NOMO-1 (cell line): Measurements from ENCODE around the gene CELF4.
A peak's percentile ranks its signal among the peaks of the same experiment; 100 is the strongest.
"Not testable (repeated sequence)": the region's sequence is repeated elsewhere in the genome, so short reads cannot be mapped to it uniquely, and the experiment has no call there.

Experiments
- DNase-seq, 2 experiments: peaks; one replicate each; lab custom pipeline; 2025; ENCODE audit not compliant: unreplicated experiment in 2 of 2; lab: John Stamatoyannopoulos, UW

The CELF4 gene

DNA sequence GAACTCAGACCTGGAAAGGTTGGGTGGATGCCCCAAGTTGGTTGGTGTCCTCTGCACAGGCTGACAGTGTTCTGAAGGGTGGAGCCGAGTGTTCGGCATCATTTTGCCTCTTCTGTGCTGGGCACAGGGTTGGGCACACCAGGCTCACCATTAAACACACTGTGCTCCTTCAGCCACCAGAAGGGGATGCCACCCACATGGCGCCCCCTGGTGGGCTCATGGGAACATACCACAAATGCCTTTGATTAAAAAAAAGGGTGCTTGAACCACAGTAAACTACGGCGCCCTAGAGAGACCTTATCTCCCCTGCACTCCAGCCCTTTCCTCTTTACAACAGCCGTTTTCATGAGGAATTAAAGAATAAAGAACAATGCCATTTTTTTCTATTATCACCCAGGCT lies 89.4 kb downstream of the CELF4 start:
- DNase-seq: peak in 1 of 2 experiments; percentile 2

DNA sequence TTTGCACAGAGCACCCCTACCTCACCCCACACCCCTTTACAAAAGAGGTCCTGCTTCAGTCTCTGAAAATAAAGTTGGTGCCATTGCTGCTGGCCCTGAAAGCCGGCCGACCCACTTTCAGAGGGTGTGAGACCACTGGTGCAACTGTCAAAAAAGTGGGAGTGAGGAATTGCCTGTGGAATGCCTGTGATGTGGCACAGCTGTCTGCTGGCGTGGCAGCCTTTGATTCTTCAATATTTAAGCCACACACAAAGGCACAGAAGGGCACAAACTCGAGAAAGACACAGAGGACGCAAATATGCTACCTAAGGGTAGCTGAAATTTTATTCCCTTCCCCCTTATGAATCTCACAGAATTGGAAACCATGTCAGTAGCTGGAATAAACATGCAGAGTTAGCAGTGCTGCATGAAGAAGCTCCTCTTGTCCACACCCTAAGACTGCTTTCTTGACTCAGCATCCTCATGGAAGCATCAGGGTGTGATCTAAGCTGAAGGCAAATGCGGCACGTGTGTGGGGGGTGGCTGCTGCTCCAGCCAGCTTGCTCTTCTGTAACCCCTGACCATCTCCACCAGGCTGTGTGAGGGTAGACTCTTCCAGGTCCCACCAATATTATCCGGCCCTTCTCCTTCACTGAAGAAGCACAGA lies 92.3 kb downstream of the CELF4 start:
- no peak for DNase-seq

DNA sequence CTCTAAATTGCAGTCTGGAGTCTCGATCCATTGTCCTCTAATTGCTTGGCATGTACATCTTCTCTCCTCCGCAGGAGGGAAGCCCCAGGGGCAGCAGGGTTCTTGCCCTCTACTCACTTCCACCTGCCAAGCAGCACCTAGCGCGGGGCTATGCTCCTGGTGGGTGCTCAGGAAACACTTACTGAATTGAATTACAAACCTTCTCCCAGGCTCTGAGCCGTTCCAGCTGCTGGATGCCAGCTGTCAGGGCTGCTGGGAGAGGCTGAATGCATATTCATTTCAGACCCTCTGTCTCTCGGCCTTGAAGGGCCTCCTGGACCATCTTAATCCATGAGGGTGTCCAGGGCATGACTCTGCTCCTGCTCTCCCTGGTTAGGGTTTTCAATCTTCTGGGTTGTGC lies 94.0 kb downstream of the CELF4 start:
- DNase-seq: no peak

DNA sequence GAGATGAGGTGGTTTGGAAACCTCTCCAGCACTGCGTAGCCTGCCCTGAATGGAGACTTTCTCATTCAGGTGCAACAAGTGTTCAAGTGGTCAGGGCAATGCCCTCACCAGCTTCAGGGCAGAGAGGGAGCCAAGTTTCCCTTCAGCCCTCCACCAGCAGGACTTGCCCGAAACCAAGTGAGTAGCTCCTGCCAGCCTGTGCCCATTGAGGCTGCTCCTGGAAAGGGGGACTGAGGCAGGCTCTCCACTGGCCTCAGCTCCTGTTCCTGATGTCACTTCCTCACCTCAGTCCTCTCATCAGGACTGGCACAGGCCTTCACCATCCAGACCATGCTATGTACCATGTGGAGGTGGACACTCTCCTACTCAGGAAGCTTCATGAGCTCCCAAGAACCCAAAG lies 94.6 kb downstream of the CELF4 start:
- no peak for DNase-seq

DNA sequence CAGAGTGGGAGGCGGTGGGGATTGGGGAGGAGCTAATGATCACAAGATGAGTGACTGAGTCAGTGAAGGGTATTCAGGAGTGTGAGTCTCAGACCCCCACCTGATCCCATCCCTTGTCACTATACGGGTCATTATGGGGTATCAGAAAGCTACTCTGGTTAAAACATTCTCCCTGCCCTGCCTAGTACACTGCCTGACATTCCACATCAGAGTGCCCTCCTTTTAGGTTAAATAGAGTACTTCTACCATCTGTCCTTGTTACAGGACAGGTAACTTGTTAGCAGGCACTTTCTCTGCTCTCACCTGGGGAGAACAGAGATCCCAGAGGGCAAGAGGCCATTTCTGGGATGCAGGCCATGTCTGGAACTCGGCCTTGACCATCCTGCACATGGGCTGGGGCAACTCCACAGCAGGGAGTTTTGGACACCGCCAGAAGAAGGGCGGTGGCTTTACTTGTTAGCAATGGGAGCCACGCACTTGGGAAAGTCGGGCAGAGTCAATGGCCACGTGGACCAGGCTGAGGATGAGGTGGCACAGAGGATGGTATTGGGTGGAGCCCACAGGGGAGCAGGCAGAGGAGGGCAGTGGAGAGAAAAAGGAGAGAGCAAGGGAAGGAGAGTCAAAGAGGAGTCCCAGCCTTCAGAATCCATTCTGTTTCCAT lies 98.5 kb downstream of the CELF4 start:
- no peak for DNase-seq

DNA sequence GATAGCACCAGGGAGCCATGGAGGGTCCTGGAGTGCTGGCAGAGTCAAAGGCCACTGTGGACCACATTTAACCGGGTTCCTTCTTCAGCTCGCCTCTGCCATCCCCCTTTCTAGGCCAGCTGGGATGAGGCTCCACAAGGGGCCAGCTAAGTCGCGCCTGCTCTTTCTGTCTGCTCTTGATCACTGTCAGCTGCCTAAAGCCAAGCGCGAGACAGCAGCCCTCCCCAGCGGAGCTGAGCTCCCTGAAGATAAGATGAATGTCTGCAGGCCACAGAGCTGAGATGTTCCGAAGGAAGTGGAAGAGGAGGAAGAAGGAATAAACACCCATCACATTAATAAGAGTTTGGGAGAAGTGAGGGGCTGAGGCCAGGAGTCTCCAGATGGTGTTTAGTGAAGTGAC lies 99.6 kb downstream of the CELF4 start:
- no peak for DNase-seq

DNA sequence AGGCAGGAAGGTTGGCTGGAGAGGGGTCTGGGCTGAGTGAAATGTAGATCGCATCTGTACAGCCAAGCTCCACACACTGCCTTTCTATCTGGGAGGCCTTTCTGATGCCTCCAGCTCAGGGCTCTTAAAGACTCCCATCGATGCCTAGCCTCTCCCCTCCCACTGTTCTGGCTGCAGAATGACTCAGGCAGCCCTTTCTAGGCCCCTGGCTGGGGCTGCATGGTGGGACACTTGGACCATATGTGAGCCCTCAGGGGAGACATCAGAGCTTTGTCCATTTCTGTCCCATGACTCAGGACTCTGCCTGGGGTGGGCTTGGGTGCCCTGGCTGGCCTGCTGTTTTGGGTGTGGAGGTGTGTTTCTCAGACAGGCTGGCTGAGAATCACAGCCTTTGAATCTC lies 101.3 kb downstream of the CELF4 start:
- DNase-seq: no peak

DNA sequence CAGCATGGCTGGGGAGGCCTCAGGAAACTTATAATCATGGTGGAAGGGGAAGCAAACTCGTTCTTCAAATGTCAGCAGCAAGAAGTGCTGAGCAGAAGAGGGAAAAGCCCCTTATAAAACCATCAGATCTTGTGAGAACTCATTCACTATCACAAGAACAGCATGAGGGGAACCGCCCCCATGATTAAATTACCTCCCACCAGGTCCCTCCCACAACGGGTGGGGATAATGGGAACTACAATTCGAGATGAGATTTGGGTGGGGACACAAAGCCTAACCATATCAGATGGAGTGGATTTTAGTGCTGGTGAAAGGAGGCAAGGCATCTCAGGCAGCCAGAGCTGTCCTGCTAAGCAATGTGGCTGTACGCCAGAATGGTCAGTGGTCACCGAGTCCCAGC lies 104.3 kb downstream of the CELF4 start:
- not testable (repeated sequence) for DNase-seq

DNA sequence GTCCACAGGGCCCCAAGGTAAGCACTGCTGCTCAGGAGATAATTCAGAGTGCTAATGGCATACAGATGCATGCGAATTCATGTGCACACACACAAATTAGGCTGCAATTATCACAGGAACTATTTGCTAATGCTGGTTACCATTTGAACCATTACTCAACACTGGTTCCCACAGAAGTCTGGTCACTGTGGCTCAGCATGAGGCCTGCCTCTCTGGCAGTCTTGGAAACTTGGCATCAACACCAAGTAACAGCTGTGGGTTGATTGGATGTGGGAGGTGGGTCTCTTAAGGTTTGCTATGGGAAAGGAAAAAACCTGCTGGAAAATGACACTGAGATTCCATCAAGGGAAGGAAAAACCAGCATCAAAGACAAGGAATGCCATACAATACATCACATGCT lies 105.0 kb downstream of the CELF4 start:
- no peak for DNase-seq

DNA sequence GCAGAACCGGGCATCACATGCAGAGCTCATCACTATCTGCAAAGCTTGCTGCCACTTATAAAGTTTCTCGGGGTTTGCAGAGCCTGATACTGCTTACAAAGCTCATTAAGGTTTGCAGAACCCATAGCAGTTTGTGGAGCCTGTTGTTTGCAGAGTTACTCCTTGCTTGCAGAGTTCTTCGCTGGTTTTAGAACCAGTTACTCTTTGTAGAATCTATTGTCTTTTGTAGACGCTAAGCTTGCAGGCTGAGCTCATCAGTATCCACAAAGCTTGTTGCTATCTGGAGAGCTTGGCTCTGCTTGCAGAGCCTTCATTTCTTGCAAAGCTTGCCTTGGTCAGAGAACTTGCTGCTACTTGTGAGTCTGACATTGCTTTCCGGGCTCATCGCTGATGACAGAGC lies 106.9 kb downstream of the CELF4 start:
- no peak for DNase-seq

DNA sequence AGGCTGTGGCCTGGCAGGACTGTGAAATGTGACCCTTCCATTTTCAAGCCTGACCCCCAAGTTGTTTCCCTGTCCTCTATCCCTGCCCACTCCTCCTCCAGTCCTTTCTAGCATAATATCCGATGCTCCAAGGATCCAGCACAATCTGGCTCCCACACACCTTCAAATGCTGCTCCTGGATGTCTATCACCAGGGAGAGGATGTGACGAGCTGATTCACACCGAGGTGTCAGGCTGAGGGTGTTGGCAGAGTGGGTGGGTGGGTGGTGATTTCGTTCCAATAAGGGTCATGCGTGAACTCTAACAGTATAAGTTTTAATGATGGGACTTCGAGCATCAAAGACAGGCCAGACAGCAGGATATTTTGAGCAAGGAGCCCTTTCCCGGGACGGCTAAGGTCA lies 107.8 kb downstream of the CELF4 start:
- no peak for DNase-seq

DNA sequence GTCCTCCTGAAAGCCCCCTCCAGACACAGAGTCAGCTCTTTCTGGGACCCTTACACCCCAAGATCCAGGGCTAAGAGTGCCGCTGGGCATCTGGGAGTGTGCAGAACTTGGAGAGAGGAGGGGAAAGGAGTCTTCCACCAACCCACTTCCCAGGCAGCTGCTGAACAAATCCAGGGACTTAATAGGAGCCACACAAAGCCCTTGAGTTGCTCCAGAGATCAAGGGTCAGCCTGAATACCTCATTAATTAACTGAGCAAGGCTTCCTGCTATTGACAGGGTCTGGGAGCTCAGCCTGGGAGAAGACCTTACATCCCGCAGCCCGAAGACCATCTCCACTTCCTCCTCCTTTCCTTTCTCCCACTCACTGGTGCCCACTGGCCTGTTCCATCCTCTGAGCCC lies 108.3 kb downstream of the CELF4 start:
- DNase-seq: no peak

DNA sequence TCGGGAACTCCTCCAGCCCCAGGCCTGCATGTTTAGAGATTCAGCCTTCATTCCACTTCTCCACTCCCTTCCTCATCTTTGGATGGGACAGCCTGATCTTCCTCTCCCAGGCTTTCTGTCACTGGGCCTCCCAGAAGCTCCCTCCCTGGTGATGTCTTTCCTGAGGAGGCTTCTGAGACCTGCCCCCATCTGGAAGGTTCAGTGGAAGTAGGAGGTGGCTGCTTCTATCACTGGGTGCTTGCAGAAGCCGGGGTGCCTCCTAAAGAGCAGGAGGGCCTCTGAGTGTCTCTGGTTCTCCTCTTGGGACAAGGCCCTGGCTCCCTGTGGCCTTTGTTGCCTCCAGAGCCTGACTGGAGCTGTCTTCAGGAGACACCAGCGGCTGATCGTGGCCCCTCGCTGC lies 108.7 kb downstream of the CELF4 start:
- DNase-seq: no peak

DNA sequence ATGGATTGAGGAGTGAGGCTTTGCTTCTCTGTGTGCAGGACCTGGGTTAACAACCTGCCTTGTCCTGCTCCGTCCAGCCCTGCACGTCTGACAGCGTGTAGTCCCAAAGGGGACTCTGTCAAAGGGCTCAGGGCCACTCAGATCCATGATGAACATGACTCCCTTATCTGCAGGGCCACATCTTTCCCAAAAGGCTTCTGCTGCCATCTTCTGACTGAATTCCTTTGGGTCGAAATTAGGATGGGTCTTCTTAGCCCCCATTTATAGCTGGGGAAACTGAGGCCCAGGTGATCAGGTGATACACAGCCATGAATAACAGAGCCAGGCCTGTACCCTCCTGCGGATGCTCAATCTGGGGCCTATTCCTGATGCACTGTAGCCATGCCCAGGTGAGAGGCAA lies 109.2 kb downstream of the CELF4 start:
- DNase-seq: no peak

DNA sequence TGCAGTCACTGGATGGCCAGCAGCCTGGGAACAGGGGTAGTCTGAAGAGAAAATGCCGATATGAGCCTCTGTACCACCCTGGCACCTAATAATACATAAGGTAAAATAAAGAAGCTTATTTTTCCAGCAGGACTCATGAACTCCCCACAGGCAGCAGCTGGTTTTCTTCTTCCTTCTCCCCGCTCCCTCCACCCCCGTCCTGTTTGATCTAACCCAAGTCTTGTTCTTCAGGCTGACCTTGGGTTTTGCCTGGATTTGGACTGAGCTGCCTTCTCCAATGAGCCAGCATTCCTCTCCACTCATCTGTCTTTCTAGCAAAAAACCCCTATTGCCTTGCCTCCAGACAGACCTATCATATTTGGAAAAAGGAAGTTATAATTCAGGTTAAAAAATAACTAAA lies 111.8 kb downstream of the CELF4 start:
- no peak for DNase-seq

DNA sequence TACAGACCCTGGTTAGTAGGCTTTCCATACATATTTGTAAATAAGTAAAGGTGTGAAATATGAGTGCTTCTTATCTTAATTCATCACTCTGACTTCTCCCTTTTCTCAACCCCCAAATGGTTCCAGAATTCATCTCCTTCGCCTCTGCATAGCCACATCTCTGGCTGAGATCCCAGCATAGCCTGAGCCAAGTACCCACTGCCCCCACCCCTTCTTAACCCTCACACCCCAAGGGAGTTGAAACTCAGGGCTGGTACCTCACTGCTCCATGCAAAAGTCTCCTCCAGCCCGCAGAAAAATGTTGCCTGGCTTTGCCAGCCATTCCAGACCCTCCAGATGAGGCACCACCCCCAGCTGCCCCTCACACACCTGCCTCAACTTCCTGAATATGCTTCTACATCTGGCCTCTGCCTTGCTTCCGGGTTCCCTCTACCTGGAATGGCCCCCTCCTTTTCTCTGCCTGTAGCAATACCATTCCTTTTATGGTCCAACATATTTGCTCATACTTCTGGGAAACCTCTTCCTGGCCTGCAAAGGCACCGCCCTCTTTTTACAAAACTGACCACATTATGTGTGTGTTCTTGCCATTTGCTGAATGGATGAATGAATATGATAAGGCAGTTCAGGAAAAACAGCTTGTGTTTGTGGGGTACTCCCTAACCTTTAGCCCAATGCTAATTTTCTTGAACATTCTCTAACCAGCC lies 112.8 kb downstream of the CELF4 start:
- DNase-seq: no peak

DNA sequence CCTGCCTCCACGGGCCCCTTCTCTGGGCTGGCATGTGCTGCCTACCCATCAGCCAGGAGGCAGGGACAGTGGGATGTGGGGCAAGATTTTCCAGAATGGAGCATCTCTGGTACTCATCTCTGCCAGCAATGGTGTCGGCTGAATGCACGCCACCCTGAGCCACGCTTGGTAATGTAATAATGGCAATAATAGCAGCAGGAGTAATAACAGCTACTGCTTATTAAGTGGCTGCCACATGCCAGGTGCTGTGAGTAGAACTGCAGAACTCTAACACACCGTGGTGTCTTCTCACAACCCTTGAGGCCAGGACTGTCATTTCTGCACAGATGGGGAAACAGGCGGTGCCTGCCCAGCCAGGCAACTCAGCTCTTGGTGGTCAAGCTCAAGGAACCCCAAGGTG lies 113.6 kb downstream of the CELF4 start:
- DNase-seq: no peak

DNA sequence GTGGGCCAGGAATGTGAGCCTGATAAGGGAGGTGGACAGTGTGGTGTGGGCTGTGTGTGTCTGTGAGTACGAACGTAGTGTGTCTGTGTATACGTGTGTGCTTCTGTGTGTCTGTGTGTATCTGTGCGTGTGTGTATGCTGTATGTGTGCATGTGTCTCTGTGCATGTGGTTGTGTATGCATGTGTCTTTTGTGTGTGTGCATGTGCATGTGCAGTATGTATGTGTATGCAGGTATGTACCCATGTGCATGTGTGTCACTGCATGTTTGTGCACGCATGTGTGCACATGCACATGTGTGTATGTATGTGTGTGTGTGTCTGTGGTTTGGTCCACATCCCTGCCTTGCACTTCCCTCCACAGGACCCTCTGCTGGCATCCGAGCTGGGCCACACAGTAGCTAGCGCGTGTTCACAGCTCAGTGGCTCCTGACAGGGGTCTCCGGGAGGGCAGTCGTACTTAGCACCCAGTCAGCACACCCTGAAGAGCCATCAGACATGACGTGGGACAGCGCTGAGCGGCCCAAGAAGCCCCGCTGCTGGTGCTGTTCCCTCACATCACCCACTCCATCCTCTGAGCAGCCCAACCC lies 114.3 kb downstream of the CELF4 start:
- no peak for DNase-seq

DNA sequence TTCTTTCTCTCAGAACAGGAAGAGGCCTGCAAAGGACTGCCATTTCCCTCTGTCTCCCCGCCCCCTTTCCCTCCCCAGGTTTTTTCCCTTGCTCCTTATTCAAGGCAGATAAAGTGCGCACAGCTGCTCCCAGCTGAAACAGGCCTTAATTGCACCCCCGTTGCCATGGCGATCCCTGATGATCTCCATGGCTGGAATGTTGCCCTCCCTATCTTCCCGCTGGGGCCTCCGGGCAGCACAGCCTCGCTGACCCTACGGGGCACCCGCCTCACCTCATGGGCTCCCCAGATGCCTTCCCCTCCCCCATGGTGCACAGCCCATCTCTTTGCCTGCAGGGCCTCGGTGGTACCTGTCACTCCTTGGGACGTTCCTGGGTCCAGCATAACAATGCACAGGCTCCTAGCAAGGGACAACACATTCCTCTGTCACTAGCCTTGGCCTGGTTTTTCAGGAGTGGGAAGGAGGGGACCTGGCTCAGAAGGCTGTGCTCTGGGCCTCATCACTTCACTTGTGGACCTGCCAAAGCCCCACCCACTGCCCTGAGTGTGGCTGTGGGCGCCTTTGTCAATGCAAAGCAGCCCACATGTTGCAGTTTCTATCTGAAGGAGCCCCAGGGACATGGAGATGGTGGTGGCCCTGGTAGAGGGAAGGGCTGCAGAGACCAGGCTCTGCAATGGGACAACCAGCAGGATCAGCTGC lies 115.0 kb downstream of the CELF4 start:
- no peak for DNase-seq

DNA sequence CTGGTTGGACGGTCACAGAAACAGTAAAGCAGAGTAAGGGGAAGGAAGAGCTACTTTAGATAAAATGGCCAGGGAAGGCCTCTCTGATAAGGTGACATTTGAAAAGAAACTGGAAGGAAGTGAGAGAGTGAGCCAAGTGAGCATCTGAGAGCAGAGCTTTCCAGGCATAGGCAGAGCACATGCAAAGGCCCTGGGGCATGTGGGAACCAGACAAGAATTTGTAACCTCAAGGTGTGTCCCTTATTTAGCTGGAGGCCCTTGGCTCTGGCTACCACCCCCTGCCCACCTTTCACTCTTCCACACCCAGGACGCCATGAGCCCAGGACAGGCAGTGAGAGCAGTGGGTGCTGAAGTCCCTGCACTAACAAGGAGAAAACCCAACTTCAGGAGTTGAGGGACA lies 116.0 kb downstream of the CELF4 start:
- DNase-seq: no peak

DNA sequence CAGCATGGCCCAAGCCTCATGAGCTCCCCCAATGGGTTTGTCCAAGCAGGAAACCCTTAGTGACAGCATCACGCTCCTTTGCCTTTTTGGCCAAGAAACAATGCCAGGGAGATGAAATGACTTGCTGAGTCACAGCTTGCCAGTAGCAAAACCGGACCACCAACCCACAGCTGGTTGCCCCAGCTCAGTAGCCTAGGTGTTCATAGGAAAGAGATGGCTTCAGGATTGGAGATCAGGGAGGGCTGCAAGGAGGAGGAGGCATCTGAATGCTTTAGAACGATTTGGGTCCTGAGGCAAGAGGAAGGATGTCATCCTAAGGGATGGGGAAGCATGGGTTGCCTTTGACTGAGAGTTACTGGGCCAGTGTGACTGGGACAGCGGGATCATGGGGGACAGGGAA lies 116.7 kb downstream of the CELF4 start:
- no peak for DNase-seq
